Vagina (tissue), 2 donors: ENCODE data around the gene CDH15. TPM values are rescaled to one million over a fixed set of nuclear protein-coding genes. Genes with fewer than 3 reads are reported as not detected.

Source experiments
- DNase-seq, 2 donors: peaks; one replicate each; pipeline ENCODE4 v3.0.0-alpha.2; 2017; ENCODE audit errors: extremely low spot score in 2 of 2
- H3K27ac ChIP-seq: fragments of 200-600 bp; sonication (generic); one replicate; pipeline ENCODE4 v1.5.1; 2019
- H3K27me3 ChIP-seq: fragments of 200-600 bp; sonication (generic); one replicate; pipeline ENCODE4 v1.5.1; 2019
- H3K36me3 ChIP-seq, 2 donors: fragments of 200-600 bp; sonication (generic); one replicate each; pipeline ENCODE4 v1.5.1; 2017 to 2019
- H3K4me1 ChIP-seq: fragments of 200-600 bp; sonication (generic); one replicate; pipeline ENCODE4 v1.5.1; 2019
- H3K4me3 ChIP-seq, 2 donors: fragments of 200-600 bp; sonication (generic); 1 replicate in 1 of 2; 2 replicates in 1 of 2; pipeline ENCODE4 v1.5.1; 2016 to 2019
- H3K9me3 ChIP-seq: fragments of 200-600 bp; sonication (generic); one replicate; pipeline ENCODE4 v1.5.1; 2019
- CTCF ChIP-seq, 3 experiments: fragments of 450-650 bp in 2 of 3; fragments of 200-600 bp in 1 of 3; sonication (generic) in 1 of 3; IDR thresholded peaks; one replicate each; pipeline ENCODE4 v1.5.1; 2017 to 2019; ENCODE audit warnings: antibody characterized with exemption in 3 of 3, mild to moderate bottlenecking in 2 of 3, moderate library complexity in 2 of 3
- POLR2A ChIP-seq, 2 donors: fragments of 450-650 bp; IDR thresholded peaks; one replicate each; pipeline ENCODE4 v1.6.1; 2017; ENCODE audit warnings: antibody characterized with exemption in 2 of 2, mild to moderate bottlenecking in 2 of 2, moderate library complexity in 2 of 2
- POLR2AphosphoS5 ChIP-seq, 2 donors: sonication (generic); formaldehyde crosslinking; IDR thresholded peaks; one replicate each; pipeline ENCODE4 v1.9.0; 2017; ENCODE audit warnings: antibody characterized with exemption in 2 of 2, mild to moderate bottlenecking in 2 of 2, low read depth in 1 of 2; ENCODE audit not compliant: insufficient read depth in 1 of 2
- intact Hi-C: fragments of 100-400 bp; cut with DNase I; formaldehyde crosslinking; loops from one replicate; pipeline ENCODE4 v1.15.1; 2023
- total RNA-seq: library from RNA; depleted of rRNA; stranded (reverse); fragments of >200 nt; gene quantifications from one replicate; pipeline ENCODE4 v1.2.3, GENCODE V29; 2016

CDH15 gene
- total RNA-seq, 1 donor from 2014 or later, result not detected

- Histone ChIP-seq H3K4me1 (peaks cover 21% of the 10 kb centered on the region), H3K36me3 (no peaks in the 10 kb centered on the region), H3K9me3 (no peaks in the 10 kb centered on the region), H3K27ac (no peak overlapping the region), H3K27me3 (no peaks in the 10 kb centered on the region), H3K4me3 (peak overlapping the region; percentile 7 to 39)
- no peak for DNase-seq
- TF ChIP-seq POLR2AphosphoS5 (IDR thresholded peaks at IDR 0.05; ENCODE audit: insufficient read depth in 1 of 2, low read depth in 1 of 2), result no peak
- TF ChIP-seq CTCF (IDR thresholded peaks at IDR 0.05), result no peak
- TF ChIP-seq POLR2A (IDR thresholded peaks at IDR 0.05), result no peak
- intact Hi-C loops, result no loop called here
These were observed 30.2 kb downstream of the CDH15 start for GRCh38 chr16:89201439-89202377.

GRCh38 chr16:89202422-89203215 lies 31.1 kb downstream of the CDH15 start:
- H3K27ac ChIP-seq, result no peak overlapping the region
- H3K9me3 ChIP-seq, result no peaks in the 10 kb centered on the region
- no peak for DNase-seq
- TF ChIP-seq CTCF (IDR thresholded peaks at IDR 0.05) (no peak), POLR2AphosphoS5 (IDR thresholded peaks at IDR 0.05; ENCODE audit: insufficient read depth in 1 of 2, low read depth in 1 of 2) (no peak), POLR2A (IDR thresholded peaks at IDR 0.05) (no peak)
- intact Hi-C loops, result no loop called here
- H3K27me3 ChIP-seq, result no peaks in the 10 kb centered on the region
- H3K36me3 ChIP-seq, result no peaks in the 10 kb centered on the region
- peak overlapping the region in 1 of 2 donors; percentile 7 for H3K4me3 ChIP-seq
- peaks cover 21% of the 10 kb centered on the region for H3K4me1 ChIP-seq

- no peaks in the 10 kb centered on the region for H3K36me3 ChIP-seq
- H3K9me3 ChIP-seq, result no peaks in the 10 kb centered on the region
- no peak overlapping the region for H3K4me3 ChIP-seq
- H3K4me1 ChIP-seq, result no peaks in the 10 kb centered on the region
- no peak overlapping the region for H3K27ac ChIP-seq
- intact Hi-C loops, result no loop called here
- no peak for DNase-seq
- H3K27me3 ChIP-seq, result no peaks in the 10 kb centered on the region
- no peak for TF ChIP-seq POLR2A (IDR thresholded peaks at IDR 0.05)
- TF ChIP-seq CTCF (IDR thresholded peaks at IDR 0.05), result no peak
- TF ChIP-seq POLR2AphosphoS5 (IDR thresholded peaks at IDR 0.05; ENCODE audit: insufficient read depth in 1 of 2, low read depth in 1 of 2), result no peak
These were observed 36.4 kb downstream of the CDH15 start for GRCh38 chr16:89207993-89208392.

GRCh38 chr16:89209522-89210044 lies 38.0 kb downstream of the CDH15 start:
- H3K27me3 ChIP-seq, result no peaks in the 10 kb centered on the region
- H3K27ac ChIP-seq, result no peak overlapping the region
- H3K9me3 ChIP-seq, result no peaks in the 10 kb centered on the region
- no peaks in the 10 kb centered on the region for H3K4me1 ChIP-seq
- H3K4me3 ChIP-seq, result no peak overlapping the region
- TF ChIP-seq POLR2A (IDR thresholded peaks at IDR 0.05) (no peak), CTCF (IDR thresholded peaks at IDR 0.05) (no peak), POLR2AphosphoS5 (IDR thresholded peaks at IDR 0.05; ENCODE audit: insufficient read depth in 1 of 2, low read depth in 1 of 2) (no peak)
- H3K36me3 ChIP-seq, result no peaks in the 10 kb centered on the region
- no peak for DNase-seq
- intact Hi-C loops, result loop anchor here (10.0 kb wide), 1 partner anchor 265 kb away; no protein-coding TSS in a partner anchor
